GM18870 (cell line): Measurements from ENCODE around the gene SPATA31C2.
"Not testable (repeated sequence)": the region's sequence is repeated elsewhere in the genome, so short reads cannot be mapped to it uniquely, and the experiment has no call there.

ENCODE experiments used
- ATAC-seq: cut with Tn5 transposase; IDR thresholded peaks from one replicate; pipeline ENCODE4 v1.9.1; 2021; ENCODE audit warnings: moderate library complexity; ENCODE audit not compliant: unreplicated experiment

SPATA31C2 gene

GRCh38 chr9:88138375-88138774 is at the start of gene SPATA31C2:
SPATA31C2 (minus strand) TSS chr9:88138475; CDS start chr9:88138446, 29 bp downstream.
- not testable (repeated sequence) for ATAC-seq

DNA sequence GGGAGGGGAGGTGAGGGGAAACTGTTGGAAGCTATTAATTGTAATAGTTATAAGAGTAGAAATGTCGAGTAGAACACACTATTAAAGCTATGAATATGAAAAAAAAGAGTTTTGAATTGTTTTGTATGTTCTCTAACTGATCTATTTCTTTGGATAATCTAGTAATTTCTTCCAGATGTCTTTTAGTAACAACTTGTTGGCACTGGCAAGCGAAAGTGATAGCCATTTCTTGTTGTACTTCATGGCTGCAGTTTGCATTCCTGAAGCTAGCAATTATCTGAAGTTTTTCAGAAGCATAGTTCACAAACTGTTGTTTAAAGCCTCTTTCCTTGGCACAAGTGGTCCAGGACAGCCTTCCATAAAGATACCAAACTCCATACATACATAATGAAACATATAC is 49.4 kb upstream of the SPATA31C2 start:
- ATAC-seq = no peak

GRCh38 chr9:88186495-88187110 is 48.3 kb upstream of the SPATA31C2 start:
- no peak for ATAC-seq

DNA sequence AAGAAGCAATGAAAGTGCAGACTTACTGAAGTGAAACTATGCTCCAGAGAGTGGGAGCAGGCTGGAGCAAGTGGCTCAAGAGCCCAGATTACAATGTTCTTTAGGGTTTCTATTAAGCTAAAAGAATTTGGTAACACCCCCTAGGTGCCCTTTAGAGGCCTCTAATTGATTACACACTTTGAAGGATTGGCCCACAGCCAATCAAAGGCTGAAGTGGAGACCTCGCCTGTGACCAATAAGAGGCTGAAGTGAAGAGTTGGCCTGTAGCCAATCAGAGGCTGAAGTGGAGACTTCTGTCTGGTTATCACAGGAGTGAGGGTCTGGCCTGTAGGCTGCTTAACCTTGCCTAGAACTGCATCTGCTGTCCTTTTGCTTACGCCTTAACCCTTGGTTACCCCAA is 46.7 kb upstream of the SPATA31C2 start:
- ATAC-seq = no peak

DNA sequence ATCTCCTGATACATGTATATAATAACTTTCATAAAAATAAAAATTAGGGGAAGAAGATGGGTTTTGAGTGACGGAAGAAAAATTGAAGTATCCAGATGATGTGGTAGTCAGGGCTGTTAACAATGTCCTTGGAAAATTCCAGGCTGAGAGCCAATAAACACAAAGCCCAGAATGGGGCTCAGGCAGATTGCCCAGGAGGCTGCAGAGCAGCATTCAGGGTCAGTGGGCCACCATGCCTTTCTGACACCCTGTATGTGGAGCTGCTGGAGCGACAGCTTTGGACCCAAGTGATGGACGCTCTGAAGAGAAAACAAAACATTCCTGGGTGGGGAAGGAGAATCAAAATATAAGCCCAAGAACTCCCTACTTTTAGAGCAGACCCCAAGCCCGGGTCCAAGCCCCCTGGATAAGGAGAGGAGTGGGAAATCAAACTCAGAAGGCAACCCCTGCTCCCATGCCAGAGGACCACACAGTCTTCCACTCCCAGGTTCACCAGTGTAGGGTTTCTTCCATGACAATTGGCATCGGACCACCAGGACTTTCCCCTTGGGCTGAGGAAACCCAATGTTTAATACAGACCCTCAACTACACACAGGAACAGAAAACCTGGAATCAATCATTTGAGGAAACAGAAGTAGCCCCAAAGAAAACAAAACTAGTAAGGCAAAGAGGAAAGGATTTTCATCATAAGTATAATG is 45.7 kb upstream of the SPATA31C2 start:
- ATAC-seq = no peak

DNA sequence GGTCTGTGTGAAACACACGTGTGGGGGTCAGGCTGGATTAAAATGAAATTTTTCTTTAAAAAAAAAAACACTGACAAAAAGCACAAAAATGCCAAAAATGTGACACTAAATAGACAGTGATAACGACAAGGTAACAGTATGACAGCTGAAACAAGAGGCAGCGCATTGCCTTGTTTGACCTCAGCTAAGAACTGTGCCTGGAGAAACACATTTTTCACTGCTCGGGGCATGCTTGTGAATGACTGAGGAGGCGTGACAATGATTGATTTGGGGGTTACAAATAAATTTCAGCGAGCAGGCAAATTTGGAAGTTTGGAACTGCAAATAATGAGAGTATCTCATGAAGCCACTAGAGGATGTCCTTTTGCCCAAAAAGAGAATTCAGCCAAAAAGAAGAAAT is 44.2 kb upstream of the SPATA31C2 start:
- ATAC-seq = no peak

- ATAC-seq = no peak
These were observed 41.9 kb upstream of the SPATA31C2 start for GRCh38 chr9:88180081-88180765.

DNA sequence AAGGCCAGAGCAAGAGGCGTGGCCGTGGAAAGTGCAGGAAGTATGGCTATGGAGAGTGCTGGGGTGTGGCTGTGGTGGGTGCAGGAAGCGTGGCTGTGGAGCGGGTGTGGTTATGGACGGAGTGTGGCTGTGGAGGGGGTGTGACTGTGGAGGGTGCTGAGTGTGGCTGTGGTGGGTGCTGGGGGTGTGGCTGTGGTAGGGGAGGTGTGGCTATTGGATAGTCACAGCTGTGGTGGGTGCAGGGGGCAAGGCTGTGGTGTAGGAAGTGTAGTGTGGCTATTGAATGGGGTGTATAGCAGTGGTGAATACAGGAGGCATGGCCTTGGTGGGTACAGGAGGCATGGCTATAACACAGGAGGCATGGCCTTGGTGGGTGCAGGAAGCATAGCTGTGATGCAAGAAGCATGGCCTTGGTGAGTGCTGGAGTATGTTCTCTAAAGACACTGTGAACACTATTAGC is 40.8 kb upstream of the SPATA31C2 start:
- ATAC-seq = no peak

DNA sequence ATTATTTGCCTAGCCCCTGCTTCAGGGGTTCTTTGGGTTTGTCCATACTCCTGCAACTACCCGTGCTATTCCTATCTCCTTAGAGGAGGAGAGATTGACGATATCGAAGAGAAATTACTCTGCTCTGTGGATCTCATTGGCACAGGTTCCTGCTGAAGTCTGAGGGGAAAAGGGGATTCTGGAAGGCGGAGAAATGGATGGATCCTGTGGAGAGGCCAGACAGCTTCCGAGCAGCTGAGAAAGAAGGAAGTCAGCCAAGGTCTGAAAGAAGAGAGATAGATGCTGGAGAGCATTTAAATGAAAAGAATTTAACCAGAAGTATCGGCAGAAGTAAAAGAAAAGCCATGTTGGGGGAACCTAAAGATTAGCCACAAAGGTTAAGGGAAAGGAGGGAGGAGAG is 40.4 kb upstream of the SPATA31C2 start:
- no peak for ATAC-seq

DNA sequence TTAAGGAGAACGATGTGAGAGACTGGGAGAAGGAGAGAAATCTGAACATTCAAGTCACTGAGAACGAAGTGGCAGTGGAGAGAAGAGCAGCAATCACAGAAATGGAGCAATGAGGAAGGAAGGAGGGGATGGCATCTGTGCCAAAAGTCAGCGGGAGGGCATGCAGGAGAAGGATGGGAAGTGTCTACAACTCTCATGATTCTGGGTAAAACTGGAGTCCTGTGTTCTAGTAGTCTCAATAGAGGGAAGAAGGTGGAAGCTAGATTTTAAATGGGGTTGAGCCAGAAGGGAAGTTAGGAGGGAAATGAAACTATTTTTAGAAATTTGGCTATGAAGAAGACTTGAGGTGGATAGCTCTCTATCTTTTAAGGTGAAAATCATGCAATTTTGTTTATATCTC is 39.1 kb upstream of the SPATA31C2 start:
- ATAC-seq = no peak

DNA sequence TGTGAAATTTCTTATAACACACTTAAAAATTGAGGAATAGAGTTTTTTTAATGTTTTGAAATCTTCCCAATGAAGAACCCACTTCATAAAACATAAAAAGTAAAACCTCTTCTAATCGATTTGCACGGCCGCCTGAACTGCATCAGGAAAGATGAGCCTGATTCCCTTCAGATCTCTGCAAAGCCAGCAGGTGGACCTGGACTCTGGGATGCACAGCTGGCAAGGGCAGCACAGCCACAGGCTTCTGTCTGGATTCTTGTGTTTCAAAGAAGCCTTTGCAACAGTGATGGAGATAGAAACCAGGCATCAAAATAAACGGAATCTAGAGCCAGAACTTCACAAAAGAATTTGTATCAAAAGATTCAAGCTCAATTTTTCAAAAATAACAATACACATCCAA is 36.0 kb upstream of the SPATA31C2 start:
- no peak for ATAC-seq

DNA sequence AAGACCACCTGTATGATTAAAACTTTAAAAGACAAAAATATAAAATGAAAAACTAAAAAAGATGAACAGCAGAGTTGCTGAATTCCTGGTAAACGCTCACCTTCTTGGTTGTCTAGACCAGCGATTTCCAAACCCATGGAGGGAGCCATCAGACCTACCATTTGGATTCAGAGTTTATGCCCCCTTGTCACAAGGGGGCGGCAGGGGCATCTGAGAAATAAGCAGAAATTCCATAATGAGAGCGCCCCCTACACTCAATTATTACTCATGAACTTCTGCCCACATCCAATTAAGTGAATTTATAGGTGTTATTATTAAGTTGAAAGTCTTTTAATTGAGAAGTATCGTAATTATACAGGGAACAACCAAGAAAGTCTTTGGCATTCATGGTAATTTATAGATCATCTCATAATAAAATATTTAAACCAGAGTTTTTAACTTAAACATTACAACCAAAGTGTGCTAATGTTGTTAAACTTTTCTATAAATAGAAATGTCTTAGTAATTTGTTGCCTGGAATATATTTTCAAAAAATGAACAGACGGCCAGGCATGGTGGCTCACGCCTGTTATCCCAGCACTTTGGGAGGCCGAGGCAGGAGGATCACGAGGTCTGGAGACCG is 35.2 kb upstream of the SPATA31C2 start:
- ATAC-seq = no peak

DNA sequence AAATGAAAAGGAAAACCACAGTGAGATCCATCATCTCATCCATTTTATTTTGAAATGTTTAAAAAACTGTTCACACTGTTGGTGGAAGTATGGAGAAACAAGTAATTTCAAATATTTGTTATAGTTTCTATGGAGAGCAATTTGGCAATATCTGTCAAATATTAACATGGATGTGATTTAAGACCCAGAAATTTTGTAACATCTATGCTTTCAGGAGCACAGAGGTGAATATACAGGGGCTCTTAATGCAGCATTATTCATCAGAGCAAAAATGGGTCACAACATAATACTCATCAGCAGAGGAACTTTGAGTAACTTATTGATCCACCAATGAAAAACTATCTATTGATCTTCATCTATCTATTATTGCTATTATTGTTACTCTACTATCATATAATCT is 31.4 kb upstream of the SPATA31C2 start:
- no peak for ATAC-seq

GRCh38 chr9:88168564-88168963 is 30.3 kb upstream of the SPATA31C2 start:
- ATAC-seq = no peak

GRCh38 chr9:88166660-88167059 is 28.4 kb upstream of the SPATA31C2 start:
- no peak for ATAC-seq

DNA sequence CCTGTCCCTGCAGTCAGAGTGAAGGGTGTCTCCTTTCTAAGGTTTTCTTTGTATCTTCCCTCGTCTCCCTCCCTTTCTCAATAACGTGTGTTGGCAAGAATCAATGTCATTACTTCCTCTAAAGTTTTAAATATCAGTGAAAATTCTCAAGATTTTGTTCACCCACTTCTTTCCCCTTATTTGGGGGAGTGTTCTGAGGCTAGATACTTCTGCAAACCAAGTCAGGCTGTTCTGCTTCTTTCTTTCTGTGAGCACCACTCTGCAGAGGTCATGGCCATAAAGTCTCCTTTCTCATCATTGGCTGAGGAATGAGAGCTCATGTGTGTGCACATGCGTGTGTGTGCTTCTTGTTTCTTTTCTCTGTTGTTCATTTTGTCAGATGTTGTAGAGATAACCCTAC is 26.6 kb upstream of the SPATA31C2 start:
- ATAC-seq = no peak

DNA sequence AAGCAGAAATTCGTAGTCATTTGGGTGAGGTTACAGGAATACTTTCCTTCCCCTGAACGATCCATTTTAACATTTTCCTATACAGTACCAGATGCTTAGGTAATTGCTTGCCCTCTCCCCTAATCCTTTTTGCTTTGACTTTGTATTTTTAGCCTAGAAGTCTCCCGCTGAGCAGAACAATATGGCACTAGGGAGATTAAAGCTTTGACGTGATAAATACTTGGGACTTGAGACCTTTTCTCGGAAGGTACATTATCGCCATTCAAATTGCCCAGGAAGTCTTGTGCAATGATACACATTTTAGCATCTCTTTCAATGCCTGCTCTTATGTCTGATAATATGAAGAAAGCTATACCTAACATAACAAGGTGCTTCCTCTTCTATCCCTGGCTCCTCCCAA is 22.9 kb upstream of the SPATA31C2 start:
- no peak for ATAC-seq

GRCh38 chr9:88143957-88144625 is 5.8 kb upstream of the SPATA31C2 start:
- no peak for ATAC-seq

DNA sequence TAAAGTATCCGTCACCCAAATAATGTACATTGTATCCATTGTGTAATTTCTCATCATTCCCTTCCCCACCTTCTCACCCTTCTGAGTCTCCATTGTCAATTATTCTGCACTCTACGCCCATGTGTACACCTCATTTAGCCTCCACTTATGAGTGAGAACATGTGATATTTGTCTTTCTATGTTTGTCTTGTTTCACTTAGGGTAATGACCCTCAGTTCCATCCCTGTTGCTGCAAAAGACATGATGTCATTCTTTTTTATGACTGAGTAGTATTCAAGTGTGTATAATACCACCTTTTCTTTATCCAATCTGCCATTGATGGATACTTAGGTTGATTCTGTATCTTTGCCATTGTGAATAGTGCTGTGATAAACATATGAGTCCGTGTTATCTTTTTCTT is 4.9 kb upstream of the SPATA31C2 start:
- no peak for ATAC-seq

- not testable (repeated sequence) for ATAC-seq
These were observed 4.7 kb downstream of the SPATA31C2 start for GRCh38 chr9:88133552-88133951.

- not testable (repeated sequence) for ATAC-seq
These were observed 8.7 kb downstream of the SPATA31C2 start for GRCh38 chr9:88129556-88129955.
